Activated naive CD8-positive, alpha-beta T cell treated with anti-CD3 and anti-CD28 coated beads, Interleukin-2, amount 50 U/mL, for 24 hours (primary cell): ENCODE results near the gene TEX52.
A peak's percentile ranks its signal among the peaks of the same experiment; 100 is the strongest.

Experiments used
- ATAC-seq: fragments of 150-1000 bp; cut with Tn5 transposase; one replicate; pipeline ENCODE4 v1.10.0; 2021
- DNase-seq: peaks from one replicate; pipeline ENCODE4 v3.0.0; 2021
- H3K27ac Mint-ChIP-seq: one replicate; pipeline ENCODE4 v1.8.0; 2021; ENCODE audit warnings: mild to moderate bottlenecking, mixed read lengths
- H3K27me3 Mint-ChIP-seq: one replicate; pipeline ENCODE4 v1.8.0; 2021; ENCODE audit warnings: mixed read lengths
- H3K36me3 Mint-ChIP-seq: one replicate; pipeline ENCODE4 v1.8.0; 2021; ENCODE audit warnings: low read depth, mixed read lengths
- H3K4me1 Mint-ChIP-seq: one replicate; pipeline ENCODE4 v1.8.0; 2021; ENCODE audit warnings: mixed read lengths
- H3K4me3 Mint-ChIP-seq: one replicate; pipeline ENCODE4 v1.8.0; 2021; ENCODE audit warnings: mild to moderate bottlenecking, moderate library complexity, mixed read lengths
- H3K9me3 Mint-ChIP-seq: one replicate; pipeline ENCODE4 v1.8.0; 2021; ENCODE audit warnings: mixed read lengths

Gene TEX52

DNA sequence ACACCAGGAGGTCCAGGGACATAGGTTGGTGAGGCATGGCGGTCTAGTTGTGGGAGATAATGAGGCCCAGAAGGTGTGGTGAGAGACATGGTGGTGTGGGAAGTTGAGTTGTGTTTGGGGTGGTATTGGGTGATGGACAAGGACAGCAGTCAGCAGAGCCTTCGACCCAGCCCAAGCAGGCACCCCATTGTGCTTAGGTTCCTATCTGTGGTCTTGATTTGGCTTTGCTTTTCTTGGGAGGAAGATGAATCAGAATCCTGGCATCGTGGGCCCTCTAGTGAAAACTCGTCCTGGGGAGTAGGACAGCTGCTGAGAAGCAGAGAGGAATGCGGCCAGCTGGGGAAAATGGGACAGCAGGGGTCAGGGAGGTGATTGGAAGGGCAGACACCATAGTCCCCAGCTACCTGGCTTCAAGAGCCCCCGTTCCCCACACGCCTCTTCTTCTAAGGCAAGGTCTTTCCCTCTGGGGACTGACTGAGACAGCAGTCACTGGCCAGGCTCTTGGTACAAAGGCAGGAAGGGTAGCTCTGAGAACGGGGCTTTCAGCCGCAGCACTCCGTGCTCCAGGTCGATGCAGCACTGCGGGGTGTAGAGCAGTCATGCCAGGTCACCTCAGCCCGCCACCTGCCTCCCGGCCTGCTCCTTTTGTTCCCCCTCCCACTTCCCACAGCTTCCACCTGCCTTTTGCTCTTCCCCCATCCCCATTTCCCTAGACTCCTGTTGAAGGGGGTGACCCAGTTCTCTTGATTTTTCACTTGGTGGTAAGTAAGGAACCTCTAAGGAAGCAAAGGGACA is 29.9 kb downstream of the TEX52 start:
- no peak for ATAC-seq
- no peak overlapping the region for H3K4me3 Mint-ChIP-seq
- no peak overlapping the region for H3K27ac Mint-ChIP-seq
- H3K36me3 Mint-ChIP-seq = peaks cover 43% of the 10 kb centered on the region
- H3K4me1 Mint-ChIP-seq = peaks cover 8% of the 10 kb centered on the region
- no peaks in the 10 kb centered on the region for H3K27me3 Mint-ChIP-seq
- DNase-seq = no peak
- H3K9me3 Mint-ChIP-seq = no peaks in the 10 kb centered on the region

DNA sequence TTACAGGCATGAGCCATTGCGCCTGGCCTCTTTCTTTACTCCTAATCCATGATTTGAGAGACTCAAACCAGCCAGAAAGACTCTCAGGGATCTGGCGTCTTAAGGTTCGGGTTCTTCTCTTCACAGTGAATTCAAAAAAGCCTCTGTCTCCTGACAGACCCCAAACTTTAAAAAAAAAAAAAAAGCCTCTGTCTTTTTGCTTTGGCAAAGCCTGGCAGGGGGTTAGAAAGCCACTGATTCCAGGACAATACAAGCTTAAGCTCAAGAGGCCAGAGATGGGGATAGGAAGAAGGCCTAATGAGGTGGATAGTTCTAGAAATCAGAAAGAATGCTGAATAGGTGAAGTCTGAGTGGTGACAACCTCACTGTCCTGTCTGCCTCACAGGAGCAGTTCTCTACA is 30.8 kb downstream of the TEX52 start:
- no peak for DNase-seq
- no peak overlapping the region for H3K27ac Mint-ChIP-seq
- H3K36me3 Mint-ChIP-seq = peaks cover 43% of the 10 kb centered on the region
- H3K9me3 Mint-ChIP-seq = no peaks in the 10 kb centered on the region
- ATAC-seq = no peak
- H3K27me3 Mint-ChIP-seq = no peaks in the 10 kb centered on the region
- H3K4me3 Mint-ChIP-seq = no peak overlapping the region
- peaks cover 8% of the 10 kb centered on the region for H3K4me1 Mint-ChIP-seq

DNA sequence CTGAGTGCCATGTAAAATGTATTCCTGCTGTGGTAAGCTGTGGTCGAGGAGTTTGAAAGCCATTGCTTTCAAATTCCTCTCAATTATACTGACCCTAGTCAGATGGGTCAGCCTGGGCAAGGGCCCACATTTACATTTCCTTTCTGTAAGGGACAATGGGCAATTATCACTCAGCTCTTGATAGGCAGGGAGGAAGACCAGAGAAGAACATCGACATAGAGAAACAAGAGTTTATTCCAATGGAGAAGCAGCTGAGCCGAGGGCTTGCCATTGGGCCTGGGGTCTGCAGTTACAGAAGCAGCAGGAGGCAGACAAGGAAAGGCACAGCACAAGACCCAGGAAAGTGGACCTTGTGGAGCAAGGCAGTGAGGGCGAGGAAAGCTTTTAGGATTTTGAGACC is 31.7 kb downstream of the TEX52 start:
- no peaks in the 10 kb centered on the region for H3K27me3 Mint-ChIP-seq
- H3K4me1 Mint-ChIP-seq = peaks cover 8% of the 10 kb centered on the region
- no peak for DNase-seq
- peaks cover 42% of the 10 kb centered on the region for H3K36me3 Mint-ChIP-seq
- H3K27ac Mint-ChIP-seq = no peak overlapping the region
- H3K4me3 Mint-ChIP-seq = no peak overlapping the region
- ATAC-seq = no peak
- no peaks in the 10 kb centered on the region for H3K9me3 Mint-ChIP-seq

DNA sequence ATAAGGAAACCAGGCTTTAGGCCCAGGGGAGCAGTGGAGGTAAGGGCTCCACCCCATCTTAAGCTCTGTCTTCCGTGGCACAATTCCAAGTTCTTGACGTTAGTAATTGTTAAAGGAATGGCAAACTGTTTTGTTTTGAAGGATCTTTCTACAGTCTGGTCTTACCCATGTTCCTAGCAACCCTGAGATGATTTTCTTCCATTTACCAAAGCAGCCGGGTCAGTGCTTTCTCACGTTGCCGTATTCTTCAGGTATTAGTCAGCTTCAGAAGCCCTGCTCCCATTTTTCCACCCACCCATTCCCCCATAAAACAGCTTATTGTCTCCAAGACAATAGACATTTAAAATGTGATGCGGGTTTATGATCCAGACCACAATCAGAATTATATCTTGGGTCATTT is 32.3 kb downstream of the TEX52 start:
- Mint-ChIP-seq H3K9me3 (no peaks in the 10 kb centered on the region), H3K4me3 (no peak overlapping the region), H3K4me1 (peaks cover 8% of the 10 kb centered on the region), H3K36me3 (peaks cover 45% of the 10 kb centered on the region), H3K27ac (no peak overlapping the region), H3K27me3 (no peaks in the 10 kb centered on the region)
- ATAC-seq (no peak), DNase-seq (no peak)

DNA sequence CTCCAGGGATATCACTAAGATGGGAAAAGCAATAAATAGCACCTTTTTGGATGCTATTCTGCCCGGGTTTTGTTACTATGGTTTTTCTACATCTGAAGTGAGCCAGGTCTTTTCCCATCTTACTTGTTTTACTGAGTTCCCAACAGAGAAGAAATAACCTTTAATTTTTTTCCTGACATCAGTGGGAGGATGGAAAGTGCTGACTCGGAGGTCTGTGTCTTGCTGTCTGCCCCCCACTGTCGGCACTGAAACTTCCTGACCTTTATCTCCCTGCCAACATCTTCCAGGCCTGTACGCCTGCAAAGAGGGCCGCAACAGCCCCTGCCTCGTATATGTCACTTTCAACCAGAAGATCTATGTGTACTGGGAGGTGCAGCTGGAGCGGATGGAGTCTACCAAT is 33.4 kb downstream of the TEX52 start:
- Mint-ChIP-seq H3K9me3 (no peaks in the 10 kb centered on the region), H3K27ac (no peak overlapping the region), H3K36me3 (peaks cover 40% of the 10 kb centered on the region), H3K4me1 (peaks cover 8% of the 10 kb centered on the region), H3K4me3 (no peak overlapping the region), H3K27me3 (no peaks in the 10 kb centered on the region)
- DNase-seq (no peak), ATAC-seq (no peak)

DNA sequence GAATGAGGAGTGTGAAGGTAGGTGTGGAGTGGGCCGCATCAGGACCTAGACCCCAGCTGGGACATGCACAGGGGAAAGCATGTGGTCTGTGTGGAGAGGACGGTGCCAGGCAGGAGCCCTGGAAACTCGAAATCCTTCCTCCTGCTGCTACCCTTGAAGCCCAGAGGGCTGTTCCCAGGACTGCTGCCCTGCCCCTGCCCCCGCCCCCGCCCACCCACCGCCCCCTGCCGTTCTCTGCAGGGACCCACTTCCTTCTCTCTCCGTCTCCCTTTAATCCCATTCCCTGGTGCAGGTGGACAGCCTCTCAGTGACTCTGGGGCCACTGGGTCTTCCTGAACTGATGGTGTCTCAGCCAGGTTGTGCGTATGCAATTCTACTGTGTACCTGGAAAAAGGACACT is 36.4 kb downstream of the TEX52 start:
- H3K4me3 Mint-ChIP-seq = no peak overlapping the region
- H3K27me3 Mint-ChIP-seq = no peaks in the 10 kb centered on the region
- H3K36me3 Mint-ChIP-seq = peaks cover 51% of the 10 kb centered on the region
- peaks cover 16% of the 10 kb centered on the region for H3K4me1 Mint-ChIP-seq
- H3K9me3 Mint-ChIP-seq = no peaks in the 10 kb centered on the region
- H3K27ac Mint-ChIP-seq = no peak overlapping the region
- DNase-seq = no peak
- ATAC-seq = no peak

DNA sequence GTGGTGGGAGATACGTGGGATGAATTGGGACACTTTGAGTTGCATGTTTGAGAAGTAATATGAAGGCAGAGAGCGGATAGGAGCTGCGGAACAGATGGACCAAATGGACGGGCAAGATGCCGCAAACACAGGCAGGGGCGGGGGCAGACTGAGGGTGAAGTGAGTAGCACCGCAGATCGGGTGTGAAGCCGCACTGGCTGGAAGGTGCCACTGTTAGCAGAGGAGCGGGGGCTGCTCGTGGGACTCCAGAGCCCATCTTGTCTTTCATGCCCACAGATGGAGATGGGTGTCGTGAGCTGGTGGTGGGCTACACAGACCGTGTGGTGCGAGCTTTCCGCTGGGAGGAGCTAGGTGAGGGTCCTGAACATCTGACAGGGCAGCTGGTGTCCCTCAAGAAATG is 37.0 kb downstream of the TEX52 start:
- Mint-ChIP-seq H3K27me3 (no peaks in the 10 kb centered on the region), H3K36me3 (peaks cover 48% of the 10 kb centered on the region), H3K9me3 (no peaks in the 10 kb centered on the region), H3K27ac (no peak overlapping the region), H3K4me1 (peaks cover 21% of the 10 kb centered on the region), H3K4me3 (no peak overlapping the region)
- ATAC-seq = no peak
- no peak for DNase-seq

DNA sequence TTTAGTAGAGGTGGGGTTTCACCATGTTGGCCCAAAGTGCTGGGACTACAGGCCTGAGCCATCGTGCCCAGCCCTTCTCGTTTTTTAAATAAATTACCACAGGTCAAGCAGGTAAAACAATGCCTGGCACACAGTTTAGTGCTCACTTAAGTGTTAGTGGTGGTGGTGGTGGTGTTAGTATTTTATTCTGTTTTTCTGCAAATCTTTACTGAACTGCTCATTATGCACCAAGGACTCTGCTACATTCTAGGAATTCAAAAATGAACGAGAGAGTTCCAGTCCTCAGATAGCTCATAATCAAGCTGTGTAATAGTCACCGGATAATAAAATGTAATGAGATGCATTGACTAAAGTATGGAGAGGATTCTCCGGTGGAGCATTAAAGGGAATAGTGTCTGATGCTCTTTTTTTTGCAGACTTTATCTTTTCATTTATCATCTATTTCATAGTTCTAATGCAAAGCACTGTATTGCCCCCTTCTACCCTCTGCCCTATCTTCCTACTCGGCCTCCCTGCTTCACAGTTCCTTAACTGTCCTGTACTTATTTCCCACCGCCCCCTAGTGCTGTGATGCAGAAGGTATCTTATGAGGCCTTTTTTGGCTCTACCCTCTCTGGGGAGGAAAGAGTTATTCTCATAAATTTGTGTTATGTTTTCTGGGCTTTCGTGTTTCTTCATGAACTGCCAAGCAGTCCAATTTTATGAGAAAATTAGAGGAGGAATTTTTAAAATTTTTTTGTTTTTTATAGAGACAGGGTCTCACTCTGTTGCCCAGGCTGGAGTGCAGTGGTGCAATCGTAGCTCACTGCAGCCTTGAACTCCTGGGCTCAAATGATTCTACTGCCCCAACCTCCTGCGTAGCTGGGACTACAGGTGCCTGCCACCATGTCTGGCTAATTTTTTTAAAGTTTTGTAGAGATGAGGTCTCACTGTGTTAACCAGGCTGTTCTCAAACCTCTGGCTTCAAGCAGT is 43.3 kb downstream of the TEX52 start:
- ATAC-seq = peak; percentile 50
- H3K27me3 Mint-ChIP-seq = no peaks in the 10 kb centered on the region
- peaks cover 27% of the 10 kb centered on the region for H3K36me3 Mint-ChIP-seq
- no peaks in the 10 kb centered on the region for H3K9me3 Mint-ChIP-seq
- H3K4me1 Mint-ChIP-seq = peaks cover 36% of the 10 kb centered on the region
- DNase-seq = peak; percentile 58
- H3K4me3 Mint-ChIP-seq = peak overlapping the region; percentile 100
- peak overlapping the region; percentile 100 for H3K27ac Mint-ChIP-seq

DNA sequence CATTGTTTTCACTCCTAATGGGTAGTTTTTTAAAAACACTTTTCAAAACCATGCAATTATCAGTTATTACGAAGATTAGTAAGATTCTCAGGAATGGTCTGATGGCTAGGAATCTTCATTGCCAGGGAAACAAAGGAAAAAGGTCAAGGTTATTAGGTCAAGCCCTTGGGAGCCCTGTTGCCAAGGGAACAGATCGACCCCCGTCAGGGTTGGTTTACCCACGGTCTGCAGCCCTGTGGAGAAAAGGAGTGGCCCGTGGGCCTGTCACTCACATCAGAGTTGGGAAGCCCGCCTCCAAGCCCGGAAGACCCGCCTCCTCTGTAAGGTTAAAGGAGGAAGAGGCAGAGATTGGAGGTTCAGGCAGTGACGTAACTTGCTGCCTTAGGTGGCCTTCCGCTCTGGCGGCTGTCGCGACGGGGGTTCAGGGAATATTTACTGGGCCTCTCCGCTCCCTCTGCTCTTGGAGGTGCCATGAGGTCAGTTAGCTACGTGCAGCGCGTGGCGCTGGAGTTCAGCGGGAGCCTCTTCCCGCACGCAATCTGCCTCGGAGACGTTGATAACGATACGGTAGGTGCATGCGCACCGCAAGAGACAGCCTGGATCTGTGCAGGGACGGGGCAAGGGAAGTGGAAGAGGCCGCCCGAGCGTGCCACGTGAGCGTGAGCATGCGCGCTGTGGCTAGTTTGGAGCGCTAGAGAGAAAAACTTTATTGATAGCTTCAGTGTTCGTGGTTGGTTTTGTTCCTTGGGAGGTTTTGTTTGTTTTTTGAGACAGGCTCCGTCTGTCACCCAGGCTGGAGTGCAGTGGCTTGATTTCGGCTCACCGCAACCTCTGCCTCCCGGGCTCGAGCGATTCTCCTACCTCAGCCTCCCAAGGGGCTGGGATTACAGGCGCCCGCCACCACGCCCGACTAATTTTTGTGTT is 44.3 kb downstream of the TEX52 start, which contains the start of gene ITFG2:
ITFG2 (plus strand) TSS at position 379 of the 924 bp plus-strand sequence; CDS start at position 472, 93 bp downstream.
- Mint-ChIP-seq H3K4me3 (peak within 1 kb of the TSS; percentile 100), H3K4me1 (peaks cover 36% of the 10 kb centered on the region), H3K27me3 (no peaks in the 10 kb centered on the region), H3K36me3 (peaks cover 21% of the 10 kb centered on the region), H3K9me3 (no peaks in the 10 kb centered on the region), H3K27ac (peak within 1 kb of the TSS; percentile 100)
- ATAC-seq (peak; percentile 97), DNase-seq (peak; percentile 94)

DNA sequence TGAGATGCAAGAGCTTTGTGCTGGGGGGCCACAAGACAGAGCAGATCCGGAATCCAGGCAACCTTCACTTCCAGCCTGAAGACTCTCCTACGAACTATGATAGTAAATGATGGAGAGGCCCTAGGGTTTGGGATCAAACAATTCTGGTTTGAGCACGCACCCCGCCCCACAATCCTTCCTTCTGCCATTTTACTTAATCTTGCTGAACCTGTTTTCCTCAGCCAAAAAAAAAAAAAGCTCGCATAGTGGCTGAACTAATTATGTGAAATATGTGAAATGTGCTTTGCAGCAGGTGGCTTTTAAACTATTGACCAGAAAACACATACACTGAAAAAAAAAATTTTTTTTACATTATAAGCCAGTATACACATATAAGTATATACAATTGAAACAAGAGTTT is 45.0 kb downstream of the TEX52 start:
- DNase-seq = no peak
- peaks cover 32% of the 10 kb centered on the region for H3K4me1 Mint-ChIP-seq
- no peaks in the 10 kb centered on the region for H3K9me3 Mint-ChIP-seq
- no peak for ATAC-seq
- H3K36me3 Mint-ChIP-seq = peaks cover 19% of the 10 kb centered on the region
- H3K4me3 Mint-ChIP-seq = peak overlapping the region; percentile 100
- H3K27ac Mint-ChIP-seq = no peak overlapping the region
- H3K27me3 Mint-ChIP-seq = no peaks in the 10 kb centered on the region

DNA sequence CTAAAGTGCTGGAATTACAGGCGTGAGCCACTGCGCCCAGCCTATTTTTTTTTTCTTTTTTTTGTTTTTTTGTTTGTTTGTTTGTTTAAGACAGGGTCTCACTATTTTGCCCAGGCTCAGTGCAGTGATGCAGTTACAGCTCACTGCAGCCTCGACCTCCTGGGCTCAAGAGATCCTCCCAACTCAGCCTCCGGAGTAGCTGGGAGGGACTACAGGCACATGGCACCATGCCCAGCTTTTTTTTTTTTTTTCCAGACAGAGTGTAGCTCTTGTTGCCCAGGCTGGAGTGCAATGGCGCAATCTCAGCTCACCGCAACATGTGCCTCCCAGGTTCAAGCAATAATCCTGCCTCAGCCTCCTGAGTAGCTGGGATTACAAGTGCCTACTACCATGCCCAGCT is 50.1 kb downstream of the TEX52 start:
- DNase-seq (no peak), ATAC-seq (no peak)
- Mint-ChIP-seq H3K4me1 (peaks cover 19% of the 10 kb centered on the region), H3K4me3 (no peak overlapping the region), H3K36me3 (peaks cover 44% of the 10 kb centered on the region), H3K9me3 (no peaks in the 10 kb centered on the region), H3K27me3 (no peaks in the 10 kb centered on the region), H3K27ac (no peak overlapping the region)

DNA sequence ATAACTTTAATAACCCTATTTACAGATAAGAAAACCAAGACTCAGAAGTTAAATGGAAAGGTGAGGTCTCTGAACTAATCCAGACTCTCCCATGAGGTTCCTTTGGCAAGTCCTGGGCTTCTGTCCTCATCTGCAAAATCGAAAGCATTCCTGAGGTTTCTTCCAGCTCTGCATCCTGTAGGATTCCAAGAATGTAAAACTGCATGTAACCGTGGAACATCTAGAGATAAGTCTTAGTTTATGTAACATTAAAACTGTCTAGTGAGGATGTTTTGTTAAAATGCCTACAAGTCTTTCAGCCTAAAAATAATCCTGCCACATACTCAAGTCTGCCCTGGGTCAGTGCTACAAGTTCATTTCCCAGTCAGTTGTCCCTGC is 51.7 kb downstream of the TEX52 start:
- DNase-seq (no peak), ATAC-seq (no peak)
- Mint-ChIP-seq H3K27ac (no peak overlapping the region), H3K4me1 (peaks cover 16% of the 10 kb centered on the region), H3K9me3 (no peaks in the 10 kb centered on the region), H3K4me3 (no peak overlapping the region), H3K27me3 (no peaks in the 10 kb centered on the region), H3K36me3 (peaks cover 59% of the 10 kb centered on the region)

DNA sequence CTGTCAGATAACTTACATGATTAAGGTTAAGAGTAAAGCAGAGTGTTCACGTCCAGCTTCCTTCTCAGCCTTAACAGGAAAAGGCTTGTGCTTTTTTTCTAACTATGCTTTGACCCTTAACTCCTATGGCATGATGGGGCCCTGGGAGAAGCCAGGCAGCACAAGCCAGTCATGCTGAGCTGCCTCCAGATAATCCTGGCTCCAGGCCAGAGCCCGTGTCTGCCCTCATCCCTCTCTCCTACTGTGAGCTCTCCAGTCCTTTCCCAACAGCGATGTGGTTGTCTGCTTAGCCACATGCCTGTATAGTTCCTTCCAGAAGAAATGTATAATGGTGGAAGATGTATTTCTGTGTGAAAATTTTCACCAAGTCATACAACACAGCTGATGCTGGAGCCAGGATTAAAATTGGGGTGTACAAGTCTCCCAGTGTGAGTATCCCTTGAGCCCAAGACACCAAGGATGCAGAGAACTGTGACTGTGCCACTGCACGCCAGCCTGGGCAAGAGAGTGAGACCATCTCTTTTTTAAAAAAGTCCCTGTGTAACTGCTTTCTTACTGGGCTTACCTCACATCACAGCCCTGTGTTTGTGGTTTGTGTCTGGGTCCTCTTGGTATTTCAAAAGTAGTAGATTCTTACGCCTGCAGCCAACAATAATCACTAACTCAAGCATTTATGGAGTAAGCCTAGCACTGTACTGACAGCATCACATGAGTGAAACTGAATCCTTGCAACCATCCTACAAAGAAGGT is 52.3 kb downstream of the TEX52 start:
- no peaks in the 10 kb centered on the region for H3K9me3 Mint-ChIP-seq
- no peak overlapping the region for H3K4me3 Mint-ChIP-seq
- DNase-seq (no peak), ATAC-seq (no peak)
- no peaks in the 10 kb centered on the region for H3K27me3 Mint-ChIP-seq
- peaks cover 16% of the 10 kb centered on the region for H3K4me1 Mint-ChIP-seq
- H3K27ac Mint-ChIP-seq = peak overlapping the region; percentile 49
- H3K36me3 Mint-ChIP-seq = peaks cover 64% of the 10 kb centered on the region
